ENCODE data around the gene RASL10B.

DNA sequence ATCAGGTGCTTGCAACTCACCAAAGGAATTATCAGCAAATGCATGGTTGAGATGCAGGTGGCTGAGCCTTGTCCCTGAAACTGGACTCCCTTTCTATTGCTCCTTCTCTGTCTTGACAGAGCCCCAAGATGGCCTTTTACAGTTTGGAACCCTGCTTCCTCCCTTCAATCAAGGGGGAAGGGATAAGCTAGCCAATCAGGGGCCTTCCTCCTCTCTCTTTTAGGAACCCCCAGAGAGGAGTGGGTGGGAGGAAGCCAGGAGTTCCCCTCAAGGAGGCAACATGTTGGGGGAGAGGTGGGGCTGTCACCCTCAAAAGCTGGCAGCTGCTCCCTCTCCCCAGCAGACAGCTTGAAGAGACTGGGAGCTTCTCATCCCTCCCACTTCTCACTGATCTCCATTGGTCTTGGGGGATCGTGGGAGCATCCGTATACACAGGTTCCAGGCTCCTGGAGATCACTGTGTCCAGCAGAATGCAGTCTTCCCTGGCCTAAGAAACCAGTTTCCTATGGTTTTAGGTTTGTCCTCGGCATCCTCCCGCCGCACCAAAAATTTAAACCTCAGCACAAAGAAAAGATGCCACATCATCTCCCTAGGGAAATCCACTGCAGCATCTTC, 7.2 kb downstream of the RASL10B start:
- TF ChIP-seq, protein P1, sequence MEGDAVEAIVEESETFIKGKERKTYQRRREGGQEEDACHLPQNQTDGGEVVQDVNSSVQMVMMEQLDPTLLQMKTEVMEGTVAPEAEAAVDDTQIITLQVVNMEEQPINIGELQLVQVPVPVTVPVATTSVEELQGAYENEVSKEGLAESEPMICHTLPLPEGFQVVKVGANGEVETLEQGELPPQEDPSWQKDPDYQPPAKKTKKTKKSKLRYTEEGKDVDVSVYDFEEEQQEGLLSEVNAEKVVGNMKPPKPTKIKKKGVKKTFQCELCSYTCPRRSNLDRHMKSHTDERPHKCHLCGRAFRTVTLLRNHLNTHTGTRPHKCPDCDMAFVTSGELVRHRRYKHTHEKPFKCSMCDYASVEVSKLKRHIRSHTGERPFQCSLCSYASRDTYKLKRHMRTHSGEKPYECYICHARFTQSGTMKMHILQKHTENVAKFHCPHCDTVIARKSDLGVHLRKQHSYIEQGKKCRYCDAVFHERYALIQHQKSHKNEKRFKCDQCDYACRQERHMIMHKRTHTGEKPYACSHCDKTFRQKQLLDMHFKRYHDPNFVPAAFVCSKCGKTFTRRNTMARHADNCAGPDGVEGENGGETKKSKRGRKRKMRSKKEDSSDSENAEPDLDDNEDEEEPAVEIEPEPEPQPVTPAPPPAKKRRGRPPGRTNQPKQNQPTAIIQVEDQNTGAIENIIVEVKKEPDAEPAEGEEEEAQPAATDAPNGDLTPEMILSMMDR (conservative IDR thresholded peaks at IDR 0.05; ENCODE audit: low read length): no peak
- TF ChIP-seq EZH2phosphoT487 (IDR thresholded peaks at IDR 0.05; ENCODE audit: borderline replicate concordance): no peak
